ENCODE data around the gene NDUFA12. TPM values are rescaled to one million over a fixed set of nuclear protein-coding genes. Genes with fewer than 3 reads are reported as not detected.

NDUFA12 gene
- total and polyA plus RNA-seq, 12 donors = 254 to 710 (median 341) TPM

- no peak overlapping the region for H3K4me3 ChIP-seq
- ATAC-seq (no peak), DNase-seq (no peak)
- H3K9me3 ChIP-seq = no peaks in the 10 kb centered on the region
- peaks cover 0 to 91% (median 23%) of the 10 kb centered on the region in 9 donors for H3K36me3 ChIP-seq
- intact Hi-C loops (cut with DNase I) = no loop called here
- no peaks in the 10 kb centered on the region for H3K4me1 ChIP-seq
- 84 to 95% methylated on average over 2 of the region's 2 CpGs for WGBS, 2 donors
- no peaks in the 10 kb centered on the region for H3K27me3 ChIP-seq
- TF ChIP-seq, protein P1, sequence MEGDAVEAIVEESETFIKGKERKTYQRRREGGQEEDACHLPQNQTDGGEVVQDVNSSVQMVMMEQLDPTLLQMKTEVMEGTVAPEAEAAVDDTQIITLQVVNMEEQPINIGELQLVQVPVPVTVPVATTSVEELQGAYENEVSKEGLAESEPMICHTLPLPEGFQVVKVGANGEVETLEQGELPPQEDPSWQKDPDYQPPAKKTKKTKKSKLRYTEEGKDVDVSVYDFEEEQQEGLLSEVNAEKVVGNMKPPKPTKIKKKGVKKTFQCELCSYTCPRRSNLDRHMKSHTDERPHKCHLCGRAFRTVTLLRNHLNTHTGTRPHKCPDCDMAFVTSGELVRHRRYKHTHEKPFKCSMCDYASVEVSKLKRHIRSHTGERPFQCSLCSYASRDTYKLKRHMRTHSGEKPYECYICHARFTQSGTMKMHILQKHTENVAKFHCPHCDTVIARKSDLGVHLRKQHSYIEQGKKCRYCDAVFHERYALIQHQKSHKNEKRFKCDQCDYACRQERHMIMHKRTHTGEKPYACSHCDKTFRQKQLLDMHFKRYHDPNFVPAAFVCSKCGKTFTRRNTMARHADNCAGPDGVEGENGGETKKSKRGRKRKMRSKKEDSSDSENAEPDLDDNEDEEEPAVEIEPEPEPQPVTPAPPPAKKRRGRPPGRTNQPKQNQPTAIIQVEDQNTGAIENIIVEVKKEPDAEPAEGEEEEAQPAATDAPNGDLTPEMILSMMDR (IDR thresholded peaks at IDR 0.05) = no peak
- no peak overlapping the region for H3K27ac ChIP-seq
These were observed 19.0 kb upstream of the NDUFA12 start for GRCh38 chr12:95022477-95022876.

GRCh38 chr12:95017482-95017881, 14.0 kb upstream of the NDUFA12 start:
- Histone ChIP-seq H3K4me3 (no peak overlapping the region), H3K4me1 (no peaks in the 10 kb centered on the region), H3K9me3 (peaks cover 0 to 4% (median 0%) of the 10 kb centered on the region in 11 donors), H3K27me3 (no peaks in the 10 kb centered on the region), H3K27ac (no peak overlapping the region), H3K36me3 (peaks cover 0 to 41% (median 9%) of the 10 kb centered on the region in 9 donors)
- DNase-seq (no peak), ATAC-seq (no peak)
- TF ChIP-seq, protein P1 (IDR thresholded peaks at IDR 0.05) = no peak
- intact Hi-C loops (cut with DNase I) = no loop called here
- WGBS, 2 donors = 78 to 92% methylated on average over 1 of the region's 1 CpG

GRCh38 chr12:95016120-95016519, 12.6 kb upstream of the NDUFA12 start:
- Histone ChIP-seq H3K27ac (no peak overlapping the region), H3K9me3 (peaks cover 0 to 4% (median 0%) of the 10 kb centered on the region in 11 donors), H3K27me3 (no peaks in the 10 kb centered on the region), H3K36me3 (peaks cover 0 to 27% (median 9%) of the 10 kb centered on the region in 9 donors), H3K4me3 (no peak overlapping the region), H3K4me1 (no peaks in the 10 kb centered on the region)
- intact Hi-C loops (cut with DNase I) = no loop called here
- 99 to 100% methylated on average over 2 of the region's 2 CpGs for WGBS, 2 donors
- TF ChIP-seq, protein P1 (IDR thresholded peaks at IDR 0.05) = no peak
- DNase-seq = no peak
- ATAC-seq = no peak

- Histone ChIP-seq H3K4me1 (no peaks in the 10 kb centered on the region), H3K9me3 (peaks cover 0 to 4% (median 0%) of the 10 kb centered on the region in 11 donors), H3K4me3 (no peak overlapping the region), H3K27ac (no peak overlapping the region), H3K27me3 (no peaks in the 10 kb centered on the region), H3K36me3 (peaks cover 0 to 12% (median 0%) of the 10 kb centered on the region in 9 donors)
- intact Hi-C loops (cut with DNase I) = no loop called here
- TF ChIP-seq, protein P1 (IDR thresholded peaks at IDR 0.05) = no peak
- ATAC-seq (no peak), DNase-seq (no peak)
These were observed 11.1 kb upstream of the NDUFA12 start for GRCh38 chr12:95014554-95014953.

Data from heart right ventricle (tissue), 16 donors.